ENCODE data around the gene GPX1.
A peak's percentile ranks its signal among the peaks of the same experiment; 100 is the strongest.

The GPX1 gene

DNA sequence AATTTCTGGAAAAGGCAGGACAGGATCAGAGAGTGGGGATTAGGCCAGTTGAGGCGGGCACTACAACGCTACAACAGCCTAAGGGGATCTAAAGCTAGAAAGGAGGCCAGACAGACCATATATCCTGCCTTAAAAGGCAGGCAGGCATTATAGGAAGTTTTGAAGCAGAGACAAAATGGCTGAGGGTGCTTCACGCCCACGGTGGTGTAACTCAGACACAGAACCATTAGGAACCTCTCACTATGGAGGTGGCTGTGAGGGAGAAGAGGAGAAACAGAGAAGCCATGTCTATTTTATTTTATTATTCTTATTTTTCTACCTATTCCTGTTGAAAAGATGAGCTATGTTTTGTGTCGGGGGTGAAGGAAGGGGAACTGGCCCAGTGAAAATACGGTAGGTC lies 16.2 kb downstream of the GPX1 start:
- peak overlapping the region; percentile 99 for H3K27ac ChIP-seq (ENCODE audit: low read depth, low read length, poor library complexity, severe bottlenecking)
- H3K9me2 ChIP-seq (ENCODE audit: low read depth, low read length) = no peaks in the 10 kb centered on the region
- no peak overlapping the region for H3K4me3 ChIP-seq (ENCODE audit: low read depth, low read length, poor library complexity, severe bottlenecking)
- peaks cover 4% of the 10 kb centered on the region; the same call in 1 of the 2 replicates for H3K36me3 ChIP-seq (ENCODE audit: insufficient read depth, low read length)
- no peak overlapping the region; the same call in 1 of the 2 replicates for H3K4me2 ChIP-seq (ENCODE audit: low read length)
- 0 out of 2 replicates have a peak overlapping the region, but pooled peaks have one; percentile 10 for H3K9ac ChIP-seq (ENCODE audit: low read length)
- H3K4me1 ChIP-seq (ENCODE audit: insufficient read depth, low read length, severe bottlenecking) = peaks cover 60% of the 10 kb centered on the region
- no peaks in the 10 kb centered on the region for H4K20me1 ChIP-seq (ENCODE audit: insufficient read depth, low read length)
- peaks cover 24% of the 10 kb centered on the region for H3K79me2 ChIP-seq (ENCODE audit: insufficient read depth, low read length)
- H3K9me3 ChIP-seq (ENCODE audit: low read length) = no peaks in the 10 kb centered on the region
- no peak for TF ChIP-seq EZH2 (IDR thresholded peaks at IDR 0.05; ENCODE audit: borderline replicate concordance, low read length)
- H2AFZ ChIP-seq (ENCODE audit: low read length) = peak overlapping the region; percentile 92
- H3F3A ChIP-seq (ENCODE audit: insufficient read depth, low read length) = peaks cover 11% of the 10 kb centered on the region; the same call in 1 of the 2 replicates
- no peaks in the 10 kb centered on the region for H3K27me3 ChIP-seq (ENCODE audit: insufficient read depth, low read length)

DNA sequence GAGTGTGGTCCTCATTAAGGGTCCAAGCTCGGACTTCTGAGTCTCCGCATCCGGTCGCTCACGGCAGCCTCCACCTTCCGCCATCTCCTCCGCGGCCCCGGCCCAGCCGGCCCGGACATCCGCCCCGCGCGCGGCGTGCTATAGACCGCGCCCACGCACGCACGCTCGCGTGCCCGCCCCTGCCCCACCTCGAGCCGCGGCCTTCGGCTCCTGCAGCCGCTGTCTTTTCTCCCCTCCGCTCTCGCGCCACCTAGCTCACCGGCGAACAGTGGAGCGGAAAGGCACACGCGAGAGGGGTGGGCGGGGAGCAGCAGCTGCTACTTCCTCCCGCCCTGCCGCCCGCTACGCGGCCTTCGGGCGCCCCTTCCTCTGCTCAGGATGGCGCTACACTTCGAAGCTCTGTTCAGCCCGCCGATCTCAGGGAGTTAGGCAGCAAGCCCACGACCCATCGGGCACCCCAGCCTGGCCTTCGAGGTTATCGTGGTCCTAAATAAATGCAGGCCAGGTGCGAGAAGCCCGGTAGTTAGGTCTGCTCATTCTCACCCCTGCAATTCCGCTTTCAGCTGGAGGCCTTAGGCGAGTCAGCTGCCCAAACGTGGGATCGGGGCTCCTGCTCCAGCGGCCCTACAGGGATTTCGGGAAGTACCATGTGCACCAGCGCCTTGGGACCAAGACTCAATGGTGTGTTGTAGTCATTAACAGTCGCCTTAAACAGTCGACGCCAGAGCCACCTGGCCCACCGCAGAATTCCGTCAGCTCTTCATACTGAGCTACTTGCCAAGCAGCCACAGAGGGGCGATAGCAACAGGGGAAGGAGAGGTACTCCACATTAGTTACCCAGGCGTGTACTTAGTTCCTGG lies 18.0 kb downstream of the GPX1 start, which contains the start of gene USP4:
USP4 (minus strand) TSS at position 113 of the 860 bp plus-strand sequence; CDS start at position 84, 29 bp downstream.
- peaks cover 56% of the 10 kb centered on the region for H3K4me1 ChIP-seq (ENCODE audit: insufficient read depth, low read length, severe bottlenecking)
- no peaks in the 10 kb centered on the region for H4K20me1 ChIP-seq (ENCODE audit: insufficient read depth, low read length)
- H3K9me2 ChIP-seq (ENCODE audit: low read depth, low read length) = no peaks in the 10 kb centered on the region
- no peak within 1 kb of the TSS for H2AFZ ChIP-seq (ENCODE audit: low read length)
- H3K27ac ChIP-seq (ENCODE audit: low read depth, low read length, poor library complexity, severe bottlenecking) = peak within 1 kb of the TSS; percentile 99
- peaks cover 9% of the 10 kb centered on the region; the same call in 1 of the 2 replicates for H3F3A ChIP-seq (ENCODE audit: insufficient read depth, low read length)
- TF ChIP-seq EZH2 (IDR thresholded peaks at IDR 0.05; ENCODE audit: borderline replicate concordance, low read length) = no peak
- TF ChIP-seq, protein P1, sequence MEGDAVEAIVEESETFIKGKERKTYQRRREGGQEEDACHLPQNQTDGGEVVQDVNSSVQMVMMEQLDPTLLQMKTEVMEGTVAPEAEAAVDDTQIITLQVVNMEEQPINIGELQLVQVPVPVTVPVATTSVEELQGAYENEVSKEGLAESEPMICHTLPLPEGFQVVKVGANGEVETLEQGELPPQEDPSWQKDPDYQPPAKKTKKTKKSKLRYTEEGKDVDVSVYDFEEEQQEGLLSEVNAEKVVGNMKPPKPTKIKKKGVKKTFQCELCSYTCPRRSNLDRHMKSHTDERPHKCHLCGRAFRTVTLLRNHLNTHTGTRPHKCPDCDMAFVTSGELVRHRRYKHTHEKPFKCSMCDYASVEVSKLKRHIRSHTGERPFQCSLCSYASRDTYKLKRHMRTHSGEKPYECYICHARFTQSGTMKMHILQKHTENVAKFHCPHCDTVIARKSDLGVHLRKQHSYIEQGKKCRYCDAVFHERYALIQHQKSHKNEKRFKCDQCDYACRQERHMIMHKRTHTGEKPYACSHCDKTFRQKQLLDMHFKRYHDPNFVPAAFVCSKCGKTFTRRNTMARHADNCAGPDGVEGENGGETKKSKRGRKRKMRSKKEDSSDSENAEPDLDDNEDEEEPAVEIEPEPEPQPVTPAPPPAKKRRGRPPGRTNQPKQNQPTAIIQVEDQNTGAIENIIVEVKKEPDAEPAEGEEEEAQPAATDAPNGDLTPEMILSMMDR (IDR thresholded peaks at IDR 0.05; ENCODE audit: low read length) = peak; percentile 75
- peak within 1 kb of the TSS; percentile 75 for H3K4me2 ChIP-seq (ENCODE audit: low read length)
- H3K9me3 ChIP-seq (ENCODE audit: low read length) = no peaks in the 10 kb centered on the region
- H3K36me3 ChIP-seq (ENCODE audit: insufficient read depth, low read length) = peaks cover 19% of the 10 kb centered on the region; the same call in 1 of the 2 replicates
- peak within 1 kb of the TSS; percentile 93 for H3K9ac ChIP-seq (ENCODE audit: low read length)
- peaks cover 27% of the 10 kb centered on the region for H3K79me2 ChIP-seq (ENCODE audit: insufficient read depth, low read length)
- peak within 1 kb of the TSS; percentile 82 for H3K4me3 ChIP-seq (ENCODE audit: low read depth, low read length, poor library complexity, severe bottlenecking)
- no peaks in the 10 kb centered on the region for H3K27me3 ChIP-seq (ENCODE audit: insufficient read depth, low read length)

DNA sequence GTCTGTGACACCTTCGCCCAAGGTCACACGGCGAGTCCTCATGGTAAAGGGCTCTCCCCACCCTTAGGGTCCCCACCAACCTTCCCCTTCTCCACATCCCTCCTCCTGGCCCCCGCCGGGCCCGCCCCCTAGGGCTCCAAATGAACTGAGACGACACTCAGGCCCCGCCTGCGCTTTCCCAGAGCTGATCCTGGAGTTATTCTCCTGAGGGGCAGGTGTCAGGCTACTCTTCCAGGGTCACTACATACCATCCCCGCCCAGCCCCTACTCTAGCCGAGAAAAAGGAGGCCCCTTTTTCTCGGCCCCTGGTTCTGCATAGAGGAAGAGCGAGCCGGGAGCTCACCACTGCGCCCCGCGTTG lies 18.6 kb downstream of the GPX1 start:
- Histone ChIP-seq H3K79me2 (ENCODE audit: insufficient read depth, low read length) (peaks cover 27% of the 10 kb centered on the region), H3K4me1 (ENCODE audit: insufficient read depth, low read length, severe bottlenecking) (peaks cover 50% of the 10 kb centered on the region), H3K27ac (ENCODE audit: low read depth, low read length, poor library complexity, severe bottlenecking) (peak overlapping the region; percentile 99), H3F3A (ENCODE audit: insufficient read depth, low read length) (peaks cover 4% of the 10 kb centered on the region; the same call in 1 of the 2 replicates), H3K27me3 (ENCODE audit: insufficient read depth, low read length) (no peaks in the 10 kb centered on the region), H4K20me1 (ENCODE audit: insufficient read depth, low read length) (no peaks in the 10 kb centered on the region), H3K9me2 (ENCODE audit: low read depth, low read length) (no peaks in the 10 kb centered on the region), H3K4me3 (ENCODE audit: low read depth, low read length, poor library complexity, severe bottlenecking) (peak overlapping the region; percentile 82), H2AFZ (ENCODE audit: low read length) (no peak overlapping the region), H3K9me3 (ENCODE audit: low read length) (no peaks in the 10 kb centered on the region), H3K9ac (ENCODE audit: low read length) (peak overlapping the region; percentile 93), H3K36me3 (ENCODE audit: insufficient read depth, low read length) (peaks cover 25% of the 10 kb centered on the region), H3K4me2 (ENCODE audit: low read length) (peak overlapping the region; percentile 75)
- TF ChIP-seq, protein P1 (IDR thresholded peaks at IDR 0.05; ENCODE audit: low read length) = no peak
- no peak for TF ChIP-seq EZH2 (IDR thresholded peaks at IDR 0.05; ENCODE audit: borderline replicate concordance, low read length)

Data from OCI-LY1 (cell line).